ENCODE results near the gene PEX19.

- no peak for TF ChIP-seq CTCF (IDR thresholded peaks at IDR 0.05)
- TF ChIP-seq POLR2A (IDR thresholded peaks at IDR 0.05; ENCODE audit: low read depth) = no peak
Observed at GRCh38 chr1:160282807-160283206, 2.1 kb downstream of the PEX19 start.

Measured in esophagus muscularis mucosa (tissue), 3 donors.